ENCODE data around the gene MKNK2.

MKNK2 gene

DNA sequence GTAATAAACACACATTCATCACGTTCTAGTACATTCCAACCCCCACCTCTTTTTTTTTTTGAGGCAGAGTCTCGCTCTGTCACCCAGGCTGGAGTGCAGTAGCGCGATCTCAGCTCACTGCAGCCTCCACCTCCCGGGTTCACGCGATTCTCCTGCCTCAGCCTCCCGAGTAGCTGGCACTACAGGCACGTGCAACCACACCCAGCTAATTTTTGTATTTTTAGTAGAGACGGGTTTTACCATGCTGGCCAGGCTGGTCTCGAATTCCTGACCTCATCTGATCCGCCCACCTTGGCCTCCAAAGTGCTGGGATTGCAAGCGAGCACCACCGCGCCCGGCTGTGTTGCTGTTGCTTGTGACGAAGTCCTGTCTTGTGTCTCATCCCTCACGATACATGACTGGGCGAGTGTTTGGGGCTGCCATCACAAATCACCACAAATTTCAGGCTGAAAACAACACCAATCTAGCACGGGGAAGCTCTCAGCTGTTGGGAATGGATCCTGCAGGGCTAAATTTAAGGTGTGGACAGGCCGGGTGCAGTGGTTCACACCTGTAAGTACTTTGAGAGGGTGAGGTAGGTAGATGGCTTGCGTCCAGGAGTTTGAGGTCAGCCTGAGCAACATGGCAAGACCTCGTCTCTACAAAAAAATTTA, 29.4 kb upstream of the MKNK2 start:
- no peak for DNase-seq (ENCODE audit: low read depth in 3 of 3)

DNA sequence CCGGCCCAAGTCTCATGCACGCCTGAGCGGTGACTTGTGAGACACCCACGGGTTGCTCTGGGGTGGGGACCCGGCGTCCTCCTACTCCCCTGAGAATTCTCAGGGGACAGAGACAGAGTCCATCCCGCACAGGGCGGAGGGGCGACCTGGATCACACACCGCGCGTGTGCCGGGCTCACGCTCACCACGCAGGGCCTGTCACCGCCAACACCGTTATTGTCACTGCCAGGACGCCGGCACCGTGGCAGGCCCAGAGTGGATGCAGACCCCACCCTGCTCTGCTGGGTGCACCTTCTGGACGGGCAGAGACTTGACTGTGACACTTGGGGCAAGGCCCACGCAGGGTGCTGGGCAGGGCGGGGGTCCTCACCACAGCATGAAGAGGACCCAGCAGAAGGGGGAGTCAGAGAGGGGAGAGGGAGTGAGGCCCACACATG, 28.8 kb upstream of the MKNK2 start:
- no peak for DNase-seq (ENCODE audit: low read depth in 3 of 3)

DNA sequence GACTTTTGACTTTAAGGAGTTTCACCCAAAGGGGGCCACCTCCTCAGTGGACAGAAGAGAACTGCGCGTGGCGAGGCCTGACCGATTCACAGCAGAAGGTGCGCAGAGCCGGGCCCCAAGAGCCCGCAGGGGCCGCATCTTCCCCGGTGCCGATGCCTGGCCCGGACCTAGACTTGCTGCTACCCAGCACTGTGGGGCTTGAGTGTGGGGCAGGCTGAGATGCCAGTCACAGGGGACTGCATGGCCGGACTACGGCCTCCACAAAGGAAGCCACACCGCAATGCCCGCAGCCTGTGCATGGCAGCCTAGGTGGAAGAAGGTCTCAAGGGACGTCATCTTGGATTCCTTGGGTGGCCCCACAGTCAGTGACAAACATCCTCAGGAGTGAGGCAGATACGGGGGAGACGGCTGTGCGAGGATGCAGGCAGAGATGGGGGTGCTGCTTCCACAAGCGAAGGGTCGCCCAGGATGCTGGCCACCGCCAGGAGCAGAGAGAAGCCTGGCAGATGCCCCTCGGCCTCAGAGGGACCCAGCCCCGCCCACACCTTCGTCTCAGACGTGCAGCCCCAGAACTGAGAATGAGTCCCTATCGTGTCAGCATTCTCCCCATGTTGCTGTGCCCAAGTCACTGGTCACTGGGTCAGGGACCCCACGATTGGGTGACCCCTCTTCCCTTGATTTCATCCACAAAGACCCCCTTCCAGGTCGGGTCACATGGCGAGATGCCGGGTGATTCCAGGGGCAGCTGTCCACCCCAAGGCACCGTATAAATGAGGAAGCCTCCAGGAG, 28.2 kb upstream of the MKNK2 start:
- DNase-seq (ENCODE audit: low read depth in 3 of 3), result no peak

DNA sequence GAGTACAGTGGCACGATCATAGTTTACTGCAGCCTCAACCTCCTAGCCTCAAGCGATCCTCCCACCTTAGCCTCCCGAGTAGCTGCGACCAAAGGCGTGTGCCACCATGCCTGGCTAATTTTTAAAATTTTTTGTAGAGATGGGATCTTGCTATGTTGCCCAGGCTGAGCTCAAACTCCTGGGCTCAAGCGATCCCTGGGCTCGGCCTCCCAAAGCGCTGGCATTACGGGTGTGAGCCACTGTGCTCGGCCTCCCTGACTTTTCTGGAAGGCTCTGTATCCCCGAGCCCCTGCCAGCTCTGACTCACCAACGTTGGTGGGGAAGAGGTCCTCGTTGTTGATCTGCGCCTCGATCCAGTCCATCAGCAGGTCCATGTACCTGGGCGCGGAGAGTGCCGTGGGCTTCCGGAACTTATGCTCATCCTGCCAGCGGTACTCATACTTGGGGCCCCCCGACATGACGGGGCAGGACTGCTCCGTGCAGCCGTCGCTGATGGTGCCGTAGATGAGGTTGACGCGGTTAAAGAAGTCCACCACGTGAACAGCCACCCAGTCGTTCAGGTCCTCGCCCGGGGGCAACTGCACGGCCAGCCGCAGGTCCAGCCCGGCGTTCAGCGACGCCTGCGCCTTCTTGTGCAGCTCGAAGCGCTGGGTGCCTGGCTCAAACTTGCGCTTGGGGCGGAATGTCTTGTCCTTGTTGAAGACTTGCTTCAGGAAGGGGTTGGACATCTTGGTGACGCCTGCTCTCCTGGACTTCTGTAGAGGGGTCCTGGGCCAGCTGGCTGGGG, 27.0 kb upstream of the MKNK2 start:
- no peak for DNase-seq (ENCODE audit: low read depth in 3 of 3)

DNA sequence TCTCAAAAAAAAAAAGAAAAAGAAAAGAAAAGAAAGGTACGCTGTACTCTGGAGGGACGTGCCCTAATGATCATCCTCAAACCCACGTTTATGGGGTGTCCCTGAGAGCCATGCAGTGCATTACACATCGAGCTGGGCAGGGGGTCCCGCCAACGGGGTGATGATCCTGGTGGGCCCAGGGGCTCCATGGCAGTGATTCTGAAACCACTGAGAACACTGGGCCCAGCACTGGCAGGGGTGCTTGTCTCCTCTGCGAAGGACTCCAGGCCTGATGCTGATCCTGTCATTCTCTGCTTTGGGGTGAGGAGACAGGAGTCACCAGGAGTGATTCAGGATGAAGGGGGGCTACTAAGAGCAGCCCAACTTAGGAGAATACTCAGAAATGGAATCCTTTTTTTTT, 26.4 kb upstream of the MKNK2 start:
- no peak for DNase-seq (ENCODE audit: low read depth in 3 of 3)

DNA sequence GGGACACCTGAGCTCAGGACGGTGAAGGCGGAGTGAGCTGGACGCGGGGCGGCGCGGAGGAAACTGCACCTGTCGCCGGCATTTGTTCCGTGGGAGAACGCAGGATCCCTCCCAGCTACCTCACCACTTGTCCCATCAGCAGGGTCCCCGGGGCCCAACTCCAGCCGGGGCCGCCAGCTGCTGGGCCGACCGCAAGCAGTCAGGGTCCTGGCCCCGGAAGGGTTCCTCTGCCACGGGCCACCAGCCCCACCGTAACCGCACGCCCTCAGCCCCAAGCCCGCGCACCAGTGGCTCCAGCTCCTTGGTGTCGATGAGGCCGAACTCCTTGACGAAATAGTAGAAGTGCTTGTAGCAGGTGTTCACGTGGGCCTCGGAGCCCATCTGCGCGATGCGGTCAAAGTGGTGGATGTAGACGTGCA, 25.5 kb upstream of the MKNK2 start:
- no peak for DNase-seq (ENCODE audit: low read depth in 3 of 3)

DNA sequence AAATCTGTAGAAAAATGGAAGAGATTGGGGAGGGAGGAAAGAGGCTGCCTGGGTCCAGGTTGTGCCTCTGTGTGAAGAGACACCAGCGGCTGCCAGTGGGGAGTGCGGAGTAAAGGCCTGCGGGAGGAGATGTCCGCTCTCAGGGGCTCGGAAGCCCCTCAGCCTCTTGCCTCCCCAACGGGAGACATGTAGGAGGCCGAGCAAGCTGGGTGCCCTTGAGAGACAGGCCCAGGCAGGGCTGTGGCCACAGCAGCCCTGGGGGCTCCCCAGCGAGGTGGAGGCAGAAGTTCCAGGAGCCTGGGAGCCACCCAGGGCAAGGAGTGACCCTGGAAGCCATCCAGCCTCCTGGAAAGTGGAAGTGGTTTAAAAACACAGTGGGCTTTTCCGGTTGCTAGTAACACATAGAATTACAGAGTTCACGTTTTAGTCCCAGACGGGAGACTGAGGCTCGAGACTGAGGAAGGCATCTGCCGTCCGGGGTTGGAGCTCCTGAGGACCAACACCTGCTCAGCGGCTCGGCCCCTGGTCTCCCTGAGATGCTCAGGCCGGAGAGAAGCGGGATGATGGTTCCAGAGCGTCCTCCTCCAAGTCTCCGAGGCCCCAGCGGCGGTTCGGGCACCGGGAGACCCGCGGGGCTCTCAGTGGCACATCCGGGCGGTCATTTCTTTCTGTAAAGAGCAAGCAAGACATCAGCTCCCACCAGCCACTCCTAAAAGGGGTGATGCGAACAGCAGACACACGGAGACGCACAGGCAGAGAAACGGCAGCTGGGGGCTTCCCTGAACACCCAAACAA, 21.9 kb upstream of the MKNK2 start:
- DNase-seq (ENCODE audit: low read depth in 3 of 3), result no peak

DNA sequence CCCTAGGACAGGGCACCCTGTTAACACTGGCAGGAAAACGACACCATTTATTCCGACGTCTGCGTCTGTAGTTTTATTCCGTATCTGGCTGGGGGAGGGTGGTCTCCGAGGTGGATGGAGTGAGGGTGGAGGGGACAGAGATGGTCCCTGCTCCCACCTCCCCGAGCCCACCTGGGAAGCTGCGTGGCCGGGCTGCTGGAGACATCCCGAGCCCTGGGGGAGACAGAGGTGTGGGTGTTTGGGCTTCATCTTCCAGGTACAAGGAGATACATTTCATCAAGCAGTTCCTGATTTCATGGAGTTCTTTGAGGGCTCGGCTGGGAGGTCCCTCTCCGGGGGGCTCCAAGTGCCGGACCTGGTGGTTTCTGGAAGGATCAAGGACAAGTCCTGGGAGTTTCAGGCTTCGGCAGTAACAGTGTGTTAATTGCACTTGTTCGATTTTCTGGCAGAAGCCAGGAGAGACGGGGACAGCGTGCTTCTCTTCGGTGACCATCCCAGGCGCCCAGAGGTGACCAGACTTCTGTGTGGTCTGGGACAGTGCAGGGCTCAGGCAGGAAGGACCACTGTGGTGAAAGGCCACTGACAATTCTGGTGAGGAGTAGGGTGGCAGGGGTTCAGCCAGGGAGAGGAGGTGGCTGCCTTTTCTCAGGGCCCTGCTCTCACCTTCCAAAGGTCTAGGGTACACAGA, 20.1 kb upstream of the MKNK2 start:
- DNase-seq (ENCODE audit: low read depth in 3 of 3), result no peak

DNA sequence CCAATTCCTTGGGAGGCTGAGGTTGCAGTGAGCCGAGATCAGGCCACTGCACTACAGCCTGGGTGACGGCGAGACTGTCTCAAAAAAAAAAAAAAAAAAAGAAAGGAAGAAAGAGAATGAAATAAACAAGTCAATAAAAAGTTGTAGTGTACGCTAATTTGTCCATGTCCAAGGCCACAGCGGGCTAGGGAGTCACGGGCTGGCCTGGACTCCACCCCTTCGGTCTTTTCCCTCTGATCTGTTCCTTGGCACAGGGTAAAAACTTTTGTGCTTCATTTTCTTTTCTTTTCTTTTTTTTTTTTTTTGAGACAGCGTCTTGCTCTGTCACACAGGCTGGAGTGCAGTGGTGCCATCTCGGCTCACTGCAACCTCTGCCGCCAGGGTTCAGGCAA, 19.4 kb upstream of the MKNK2 start:
- DNase-seq (ENCODE audit: low read depth in 3 of 3), result no peak

DNA sequence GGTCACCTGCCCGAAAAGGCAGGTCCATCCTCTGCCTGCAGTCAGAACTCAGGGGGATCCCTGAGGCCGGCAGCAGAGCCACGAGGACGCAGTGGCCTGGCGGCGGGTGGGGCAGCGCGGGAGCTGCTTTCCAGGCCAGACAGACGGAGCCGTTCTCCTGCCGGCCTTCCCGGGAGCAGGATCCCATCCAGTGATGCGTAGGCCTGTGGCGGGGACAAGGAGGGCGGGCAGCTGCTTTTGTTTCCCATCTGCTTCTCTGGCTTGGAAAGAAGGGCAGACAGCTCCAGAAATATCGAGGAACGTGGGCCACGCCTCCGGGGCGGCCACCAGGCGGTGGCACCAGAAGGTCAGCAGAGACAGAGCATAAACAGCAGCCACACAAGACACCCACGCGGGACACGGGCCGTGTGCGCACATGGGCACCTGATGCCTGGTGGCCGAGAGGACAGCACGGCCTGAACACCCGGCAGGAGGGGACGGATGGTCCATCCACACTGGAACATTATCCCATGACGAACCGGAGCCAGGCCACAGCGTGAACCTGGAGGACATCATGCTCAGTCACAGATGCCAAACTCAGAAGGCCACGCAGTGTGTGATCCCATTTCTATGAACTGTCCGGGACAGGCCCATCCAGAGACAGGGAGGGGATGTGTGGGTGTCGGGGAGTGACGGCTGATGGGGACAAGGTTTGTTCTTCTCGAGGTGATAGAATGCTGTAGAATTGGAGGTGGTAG, 13.9 kb upstream of the MKNK2 start:
- DNase-seq (ENCODE audit: low read depth in 3 of 3), result no peak

DNA sequence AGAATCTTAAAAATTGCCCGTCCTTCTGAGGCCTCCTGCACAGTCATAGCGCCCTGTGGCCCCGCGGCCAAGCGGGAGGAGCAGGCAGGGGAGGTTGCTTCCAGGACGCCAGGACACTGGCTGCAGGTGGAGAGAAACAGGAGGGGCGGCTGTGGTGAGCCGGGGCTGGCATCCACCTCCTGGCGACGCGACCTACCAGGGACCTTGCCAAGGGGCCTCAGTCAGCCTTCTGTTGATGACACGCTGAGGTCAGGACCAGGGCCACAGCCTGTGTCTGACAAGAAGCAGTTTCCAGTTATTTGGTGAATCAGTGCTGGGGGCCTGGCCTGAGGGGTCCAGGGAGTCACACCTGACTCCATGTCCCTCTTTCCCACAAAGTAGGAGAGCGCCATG, 13.3 kb upstream of the MKNK2 start:
- no peak for DNase-seq (ENCODE audit: low read depth in 3 of 3)

DNA sequence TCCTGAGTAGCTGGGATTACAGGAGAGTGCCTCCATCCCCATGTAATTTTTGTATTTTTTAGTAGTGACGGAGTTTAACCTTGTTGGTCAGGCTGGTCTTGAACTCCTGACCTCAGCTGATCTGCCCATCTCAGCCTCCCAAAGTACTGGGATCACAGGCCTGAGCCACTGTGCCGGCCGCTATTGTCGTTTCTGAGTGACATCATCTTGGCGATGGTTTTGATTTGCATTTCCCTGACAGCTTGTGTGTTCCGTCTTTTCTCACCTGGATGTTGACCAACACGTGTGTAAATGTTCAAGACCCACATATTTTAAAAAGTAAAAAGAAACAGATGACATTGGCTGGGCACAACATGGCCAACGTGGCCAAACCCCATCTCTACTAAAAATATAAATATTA, 12.8 kb upstream of the MKNK2 start:
- DNase-seq (ENCODE audit: low read depth in 3 of 3), result no peak

DNA sequence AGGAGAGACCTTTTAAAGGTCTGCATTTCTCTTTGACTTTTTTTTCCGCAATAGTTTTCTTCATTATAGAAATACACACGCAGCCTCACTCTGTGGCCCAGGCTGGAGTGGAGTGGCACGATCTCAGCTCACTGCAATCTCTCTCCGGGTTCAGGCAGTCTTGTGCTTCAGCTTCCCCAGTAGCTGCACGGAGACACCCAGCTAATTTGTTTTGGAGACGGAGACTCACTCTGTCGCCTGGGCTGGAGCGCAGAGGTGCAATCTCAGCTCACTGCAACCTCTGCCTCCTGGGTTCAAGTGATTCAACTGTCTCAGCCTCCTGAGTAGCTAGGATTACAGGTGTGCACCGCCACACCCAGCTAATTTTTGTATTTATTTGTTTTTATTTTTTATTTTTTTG, 11.7 kb upstream of the MKNK2 start:
- DNase-seq (ENCODE audit: low read depth in 3 of 3), result no peak

DNA sequence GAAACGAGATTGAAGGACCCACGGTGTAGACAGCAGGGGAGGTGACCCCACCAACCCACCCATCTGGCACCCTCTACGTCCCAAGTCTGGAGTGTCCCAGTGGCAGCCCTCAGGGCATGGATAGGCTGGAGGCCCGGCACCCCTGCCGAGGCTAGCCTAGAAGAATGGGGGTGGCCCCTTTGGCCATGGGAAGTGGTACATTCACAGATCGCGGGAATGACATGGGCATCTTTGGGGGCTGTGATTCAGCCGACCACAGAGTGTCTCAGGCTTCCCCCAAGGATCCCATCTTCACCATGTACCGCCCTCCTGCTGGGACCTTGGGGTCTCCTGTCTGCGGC, 11.3 kb upstream of the MKNK2 start:
- no peak for DNase-seq (ENCODE audit: low read depth in 3 of 3)

DNA sequence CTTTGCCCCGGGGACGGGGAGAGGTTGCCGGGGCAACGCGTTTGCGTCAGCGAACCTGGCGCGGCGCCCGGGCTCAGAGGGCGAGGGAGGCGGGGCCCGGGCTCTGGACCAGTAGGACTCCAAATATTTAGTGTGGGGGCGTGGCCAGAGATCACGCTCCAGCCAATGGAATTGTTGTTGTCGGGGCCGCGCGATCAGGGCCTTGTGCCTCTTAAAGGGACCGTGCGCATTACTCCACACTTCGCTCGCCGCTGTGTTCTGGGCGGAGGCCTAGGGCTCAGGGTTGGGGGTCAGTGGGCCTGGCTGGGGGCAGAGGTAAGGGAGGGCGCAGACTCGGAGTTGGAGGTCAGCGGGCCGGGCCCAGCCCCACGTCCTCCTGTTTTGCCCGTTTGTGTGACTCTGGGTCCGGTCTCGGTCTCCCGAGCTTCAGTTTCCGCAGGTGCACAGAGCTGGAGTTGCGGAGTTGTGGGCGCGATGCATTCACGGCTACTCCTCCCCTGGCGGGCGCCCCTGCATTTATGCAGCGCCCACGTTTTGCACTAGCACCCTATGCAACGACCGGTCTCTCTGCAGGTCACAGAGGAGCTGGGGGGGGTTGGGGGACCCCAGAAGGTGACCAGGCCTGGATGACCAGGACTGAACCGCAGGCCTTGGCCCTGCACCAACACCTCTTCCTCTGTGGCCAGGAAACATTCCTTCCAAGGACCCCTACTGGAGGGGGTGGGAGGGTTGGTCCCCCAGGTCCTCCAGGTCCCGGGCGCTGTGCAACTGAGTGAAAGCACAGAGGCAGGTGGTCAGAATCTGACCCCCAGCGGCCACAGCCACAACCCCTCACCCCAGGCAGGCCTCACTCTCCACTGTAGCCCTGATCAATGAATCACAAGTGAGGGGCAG, 10.7 kb upstream of the MKNK2 start:
- peak; percentile 99 for DNase-seq (ENCODE audit: low read depth in 3 of 3)

DNA sequence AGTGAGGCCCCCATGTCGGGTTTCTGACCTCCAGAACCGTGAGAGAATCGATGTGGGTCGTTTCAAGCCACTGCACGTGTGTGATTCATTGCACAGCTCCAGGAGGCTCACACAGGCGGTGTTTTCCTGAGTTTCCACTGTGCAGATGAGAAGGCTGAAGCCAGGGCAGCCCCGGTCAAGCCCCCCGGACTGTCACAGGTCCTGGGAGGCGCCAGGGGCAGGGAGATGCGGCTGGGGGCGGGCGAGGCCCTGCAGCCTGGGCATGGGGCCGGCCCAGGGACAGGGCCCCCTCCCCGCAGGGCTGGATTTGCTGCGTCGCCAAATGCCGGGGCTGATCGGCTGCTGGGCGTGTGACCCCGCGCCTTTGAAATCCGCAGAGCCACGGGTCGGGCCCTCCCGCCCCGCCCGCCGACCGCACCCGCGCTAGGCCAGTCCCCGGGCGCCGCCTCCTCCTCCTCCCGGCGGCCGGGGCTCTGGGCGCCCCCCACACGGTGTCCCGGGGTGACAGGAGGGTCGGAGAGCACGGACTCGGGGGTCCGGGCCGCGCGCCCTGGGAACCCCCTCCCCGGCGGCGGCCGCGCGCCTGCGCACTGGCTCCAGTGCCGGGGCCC, 9.9 kb upstream of the MKNK2 start:
- no peak for DNase-seq (ENCODE audit: low read depth in 3 of 3)

DNA sequence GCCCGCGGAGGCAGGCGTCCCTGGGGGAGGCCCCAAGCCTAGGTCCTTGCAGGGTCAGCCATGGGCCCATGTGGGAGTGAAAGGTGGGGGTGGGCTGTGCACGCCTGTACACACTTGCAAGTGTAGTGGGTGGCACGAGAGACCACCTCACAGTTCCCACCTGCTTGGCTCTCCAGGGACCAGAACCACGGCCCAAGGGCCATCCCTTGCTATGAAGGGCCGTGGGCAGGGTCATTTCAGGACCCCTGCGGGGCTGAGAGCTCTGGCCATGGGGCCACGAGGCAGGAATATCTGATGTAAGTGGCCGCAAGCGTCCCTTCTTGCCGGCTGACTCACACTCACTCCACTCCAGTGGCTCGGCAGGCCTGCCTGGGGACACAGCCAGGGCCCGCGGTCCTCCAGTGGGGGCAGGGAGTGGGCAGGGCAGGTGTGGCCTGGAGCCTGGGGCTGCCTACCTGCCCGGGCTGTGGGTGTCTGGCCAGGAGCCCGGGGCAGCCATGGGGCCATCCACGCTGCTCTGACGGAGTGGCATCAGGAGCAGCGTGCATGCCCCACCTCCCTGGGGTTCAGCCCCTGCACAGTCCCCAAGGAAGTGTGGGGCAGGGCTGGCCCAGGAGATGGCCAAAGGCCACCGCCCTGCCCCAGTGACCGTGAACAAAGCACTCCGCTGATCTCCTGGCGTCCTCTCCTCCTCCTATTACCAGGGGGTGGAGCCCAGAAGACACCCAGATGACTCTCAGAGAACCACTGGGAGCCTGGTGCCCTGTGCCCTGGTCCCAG, 8.6 kb upstream of the MKNK2 start:
- DNase-seq (ENCODE audit: low read depth in 3 of 3), result no peak

DNA sequence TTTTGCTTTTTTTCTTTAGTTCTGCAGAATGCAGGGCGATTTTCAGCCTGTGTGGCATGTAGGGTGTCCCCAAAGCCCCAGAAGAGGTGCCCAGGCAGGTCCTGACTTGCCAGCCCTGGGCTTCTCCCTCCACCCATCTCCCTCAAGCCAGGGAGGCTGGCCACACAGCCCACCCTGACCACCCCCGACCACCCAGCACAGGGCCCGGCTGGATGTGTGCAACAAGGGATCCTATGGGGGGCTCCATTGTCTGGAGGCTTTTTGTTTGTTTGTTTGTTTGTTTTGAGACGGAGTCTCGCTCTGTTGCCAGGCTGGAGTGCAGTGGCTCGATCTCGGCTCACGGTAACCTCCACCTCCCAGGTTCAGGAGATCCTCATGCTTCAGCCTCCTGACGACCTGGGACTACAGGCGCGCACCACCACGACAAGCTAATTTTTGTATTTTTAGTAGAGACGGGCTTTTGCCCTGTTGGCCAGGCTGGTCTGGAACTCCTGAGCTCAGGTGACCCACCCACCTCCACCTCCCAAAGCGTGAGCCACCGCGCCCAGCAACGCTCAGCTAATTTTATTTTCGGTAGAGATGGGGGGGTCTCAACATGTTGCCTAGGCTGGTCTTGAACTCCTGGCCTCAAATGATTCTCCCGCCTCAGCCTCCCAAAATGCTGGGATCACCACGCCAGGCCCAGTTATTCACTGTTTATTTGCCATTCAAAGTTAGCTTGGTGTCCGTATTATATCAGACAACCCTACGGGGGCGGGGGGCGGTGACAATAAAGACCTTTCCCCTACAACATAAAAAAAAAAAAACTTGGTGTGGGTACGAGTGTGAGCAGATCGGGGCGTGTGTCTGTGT, 7.8 kb upstream of the MKNK2 start:
- no peak for DNase-seq (ENCODE audit: low read depth in 3 of 3)

Measured in stimulated activated CD4-positive, alpha-beta T cell treated with anti-CD3 and anti-CD28 coated beads, TNF-alpha, amount 100 ng/mL, for 4 hours (primary cell).